Bladder microvascular endothelial cell (primary cell): ENCODE results near the gene MGMT. TPM values are rescaled to one million over a fixed set of nuclear protein-coding genes. Genes with fewer than 3 reads are reported as not detected.

Experiments
- total RNA-seq: library from RNA; depleted of rRNA; stranded (reverse); fragments of >200 nt; gene quantifications from 2 replicates; pipeline ENCODE4 v1.2.3, GENCODE V29; 2014

MGMT gene
- total RNA-seq, result 17.7 and 25.9 TPM in 2 replicates

DNA sequence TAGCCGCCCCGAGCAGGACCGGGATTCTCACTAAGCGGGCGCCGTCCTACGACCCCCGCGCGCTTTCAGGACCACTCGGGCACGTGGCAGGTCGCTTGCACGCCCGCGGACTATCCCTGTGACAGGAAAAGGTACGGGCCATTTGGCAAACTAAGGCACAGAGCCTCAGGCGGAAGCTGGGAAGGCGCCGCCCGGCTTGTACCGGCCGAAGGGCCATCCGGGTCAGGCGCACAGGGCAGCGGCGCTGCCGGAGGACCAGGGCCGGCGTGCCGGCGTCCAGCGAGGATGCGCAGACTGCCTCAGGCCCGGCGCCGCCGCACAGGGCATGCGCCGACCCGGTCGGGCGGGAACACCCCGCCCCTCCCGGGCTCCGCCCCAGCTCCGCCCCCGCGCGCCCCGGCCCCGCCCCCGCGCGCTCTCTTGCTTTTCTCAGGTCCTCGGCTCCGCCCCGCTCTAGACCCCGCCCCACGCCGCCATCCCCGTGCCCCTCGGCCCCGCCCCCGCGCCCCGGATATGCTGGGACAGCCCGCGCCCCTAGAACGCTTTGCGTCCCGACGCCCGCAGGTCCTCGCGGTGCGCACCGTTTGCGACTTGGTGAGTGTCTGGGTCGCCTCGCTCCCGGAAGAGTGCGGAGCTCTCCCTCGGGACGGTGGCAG lies at the start of gene MGMT:
Gene MGMT, plus strand, starts transcription at position 539 of the 656 bp plus-strand sequence.

